Lung (tissue), 12 donors: Measurements from ENCODE around the gene RIMS4. TPM values are rescaled to one million over a fixed set of nuclear protein-coding genes. Genes with fewer than 3 reads are reported as not detected.

Experiments
- ATAC-seq: fragments of 200-7000 bp; cut with Tn5 transposase; one replicate; pipeline ENCODE4 v1.9.1; 2020; ENCODE audit warnings: moderate number of reproducible peaks; ENCODE audit not compliant: insufficient read depth, low FRiP score
- DNase-seq, 3 donors: peaks; one replicate each; pipeline ENCODE4 v3.0.0-alpha.2; 2013 to 2017
- H3K27ac ChIP-seq, 2 donors: one replicate each; pipeline ENCODE4 v1.5.1; 2013; ENCODE audit warnings: mild to moderate bottlenecking in 2 of 2, moderate library complexity in 2 of 2, control low read depth in 1 of 2, inconsistent platforms in 1 of 2, low read depth in 1 of 2, low read length in 1 of 2
- H3K27me3 ChIP-seq, 3 donors: one replicate each; pipeline ENCODE4 v1.5.1; 2013; ENCODE audit warnings: low read length in 2 of 3; ENCODE audit not compliant: control insufficient read depth in 3 of 3, insufficient read depth in 3 of 3
- H3K36me3 ChIP-seq, 4 donors: one replicate each; pipeline ENCODE4 v1.5.1; 2013; ENCODE audit warnings: low read length in 4 of 4, mild to moderate bottlenecking in 1 of 4, moderate library complexity in 1 of 4; ENCODE audit not compliant: control insufficient read depth in 4 of 4, insufficient read depth in 4 of 4
- H3K4me1 ChIP-seq, 5 donors: one replicate each; pipeline ENCODE4 v1.5.1; 2013; ENCODE audit warnings: low read length in 5 of 5, mild to moderate bottlenecking in 2 of 5, moderate library complexity in 1 of 5; ENCODE audit not compliant: control insufficient read depth in 5 of 5, insufficient read depth in 5 of 5
- H3K4me3 ChIP-seq: one replicate; pipeline ENCODE4 v1.5.1; 2013; ENCODE audit warnings: mild to moderate bottlenecking, control low read depth, moderate library complexity
- H3K9ac ChIP-seq, 2 donors: one replicate each; pipeline ENCODE4 v1.5.1; 2013; ENCODE audit warnings: low read length in 2 of 2, control low read depth in 1 of 2; ENCODE audit not compliant: insufficient read depth in 1 of 2
- H3K9me3 ChIP-seq, 4 donors: one replicate each; pipeline ENCODE4 v1.5.1; 2013; ENCODE audit warnings: low read length in 3 of 4, mild to moderate bottlenecking in 1 of 4, moderate library complexity in 1 of 4; ENCODE audit not compliant: control insufficient read depth in 4 of 4, insufficient read depth in 3 of 4
- CTCF ChIP-seq: IDR thresholded peaks from 2 replicates; pipeline ENCODE4 v1.5.1; 2012; ENCODE audit warnings: mild to moderate bottlenecking; ENCODE audit errors: control extremely low read depth, extremely low read depth
- WGBS, 2 donors: extraction: QIAGEN DNeasy Blood & Tissue Kit; methylation state at CpG; one replicate each; pipeline ENCODE4 v1.1.7; 2013; 5-methylcytosine and 5-hydroxymethylcytosine counted together
- polyA plus RNA-seq, 2 donors: library from polyadenylated mRNA; stranded (reverse); fragments of 200-250 nt; gene quantifications; one replicate each; pipeline ENCODE4 v1.2.1, GENCODE V29; 2013
- total RNA-seq, 2 donors: library from RNA; depleted of rRNA in 1 of 2; stranded (reverse); fragments of >200 nt in 1 of 2; gene quantifications; one replicate each; pipeline ENCODE4 v1.2.1, GENCODE V29; 2014 to 2021
- donor health status: control.
- donor health status: control.
- donor health status: Bipolar disorder and iron deficiency.
- donor health status: healthy.
- donor health status: DM: yes; HTN: yes; CAD: no.

The RIMS4 gene
- total and polyA plus RNA-seq, 4 donors = 0.43 to 5.6 (median 1.6) TPM

- no peaks in the 10 kb centered on the region for H3K9me3 ChIP-seq
- H3K27me3 ChIP-seq = peaks cover 0 to 3% (median 0%) of the 10 kb centered on the region in 3 donors
- H3K36me3 ChIP-seq = no peaks in the 10 kb centered on the region
- no peak overlapping the region for H3K9ac ChIP-seq
- no peak overlapping the region for H3K27ac ChIP-seq
- no peak for TF ChIP-seq CTCF
- peaks cover 0 to 15% (median 0%) of the 10 kb centered on the region in 5 donors for H3K4me1 ChIP-seq
- WGBS, 2 donors = 61 to 66% methylated on average over 2 of the region's 2 CpGs
- no peak for ATAC-seq
- H3K4me3 ChIP-seq = no peak overlapping the region
- DNase-seq = peak in 2 of 3 donors; percentile 42 to 65
Observed at GRCh38 chr20:44739942-44740341, 70.4 kb downstream of the RIMS4 start.

- H3K4me3 ChIP-seq = no peak overlapping the region
- H3K9me3 ChIP-seq = no peaks in the 10 kb centered on the region
- 71 to 81% methylated on average over 7 of the region's 7 CpGs for WGBS, 2 donors
- no peak overlapping the region for H3K9ac ChIP-seq
- peak; percentile 60 to 86 (median 85) for DNase-seq
- H3K27ac ChIP-seq = no peak overlapping the region
- TF ChIP-seq CTCF = no peak
- H3K4me1 ChIP-seq = peaks cover 0 to 15% (median 0%) of the 10 kb centered on the region in 5 donors
- H3K27me3 ChIP-seq = no peaks in the 10 kb centered on the region
- no peak for ATAC-seq
- H3K36me3 ChIP-seq = no peaks in the 10 kb centered on the region
Observed at GRCh38 chr20:44738813-44739477, 71.4 kb downstream of the RIMS4 start.

- H3K4me3 ChIP-seq = no peak overlapping the region
- H3K27ac ChIP-seq = no peak overlapping the region
- TF ChIP-seq CTCF = no peak
- no peaks in the 10 kb centered on the region for H3K36me3 ChIP-seq
- ATAC-seq (no peak), DNase-seq (no peak)
- H3K27me3 ChIP-seq = no peaks in the 10 kb centered on the region
- H3K9ac ChIP-seq = no peak overlapping the region
- H3K4me1 ChIP-seq = peaks cover 0 to 15% (median 0%) of the 10 kb centered on the region in 5 donors
- H3K9me3 ChIP-seq = no peaks in the 10 kb centered on the region
- 97 to 98% methylated on average over 4 of the region's 4 CpGs for WGBS, 2 donors
Observed at GRCh38 chr20:44737116-44737515, 73.2 kb downstream of the RIMS4 start.
